Stimulated activated CD4-positive, alpha-beta T cell treated with anti-CD3 and anti-CD28 coated beads, Interleukin-2, amount 100 ng/mL, for 4 hours (primary cell): ENCODE measurements around the gene HECTD4.

Source experiments
- DNase-seq: peaks from one replicate; pipeline ENCODE4 v3.0.0-alpha.2; 2020; ENCODE audit warnings: low read depth

Gene HECTD4

GRCh38 chr12:112207397-112207924 lies 174.8 kb downstream of the HECTD4 start:
- no peak for DNase-seq

GRCh38 chr12:112206944-112207343 lies 175.3 kb downstream of the HECTD4 start:
- DNase-seq: no peak

- no peak for DNase-seq
Observed at GRCh38 chr12:112199136-112199535, 183.1 kb downstream of the HECTD4 start.

GRCh38 chr12:112198120-112198733 lies 184.0 kb downstream of the HECTD4 start:
- DNase-seq: peak; percentile 20

- DNase-seq: no peak
Observed at GRCh38 chr12:112196196-112196875, 185.9 kb downstream of the HECTD4 start.

GRCh38 chr12:112194601-112195247 lies 187.5 kb downstream of the HECTD4 start:
- DNase-seq: no peak

GRCh38 chr12:112192475-112192874 lies 189.8 kb downstream of the HECTD4 start:
- DNase-seq: no peak

GRCh38 chr12:112191840-112192321 lies 190.3 kb downstream of the HECTD4 start:
- DNase-seq: no peak

DNA sequence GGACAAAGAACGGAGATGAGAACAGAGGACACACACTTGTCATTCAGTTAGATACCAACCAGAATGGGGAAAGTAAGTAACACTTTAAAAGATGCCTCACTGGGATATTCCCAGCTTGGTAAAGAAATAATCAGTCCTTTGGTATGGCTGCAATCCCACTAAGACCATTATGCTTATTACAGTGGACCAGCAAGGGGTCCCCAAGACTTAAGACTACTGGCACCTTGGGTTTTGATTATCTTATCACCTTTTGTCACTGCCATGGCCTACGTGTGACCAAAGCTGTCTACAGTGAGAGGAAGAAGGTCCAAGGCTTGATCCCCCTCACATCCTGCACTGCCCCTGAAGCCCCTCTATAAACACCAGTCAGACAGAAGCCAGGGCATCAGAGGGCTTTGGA lies 191.0 kb downstream of the HECTD4 start:
- DNase-seq: no peak

DNA sequence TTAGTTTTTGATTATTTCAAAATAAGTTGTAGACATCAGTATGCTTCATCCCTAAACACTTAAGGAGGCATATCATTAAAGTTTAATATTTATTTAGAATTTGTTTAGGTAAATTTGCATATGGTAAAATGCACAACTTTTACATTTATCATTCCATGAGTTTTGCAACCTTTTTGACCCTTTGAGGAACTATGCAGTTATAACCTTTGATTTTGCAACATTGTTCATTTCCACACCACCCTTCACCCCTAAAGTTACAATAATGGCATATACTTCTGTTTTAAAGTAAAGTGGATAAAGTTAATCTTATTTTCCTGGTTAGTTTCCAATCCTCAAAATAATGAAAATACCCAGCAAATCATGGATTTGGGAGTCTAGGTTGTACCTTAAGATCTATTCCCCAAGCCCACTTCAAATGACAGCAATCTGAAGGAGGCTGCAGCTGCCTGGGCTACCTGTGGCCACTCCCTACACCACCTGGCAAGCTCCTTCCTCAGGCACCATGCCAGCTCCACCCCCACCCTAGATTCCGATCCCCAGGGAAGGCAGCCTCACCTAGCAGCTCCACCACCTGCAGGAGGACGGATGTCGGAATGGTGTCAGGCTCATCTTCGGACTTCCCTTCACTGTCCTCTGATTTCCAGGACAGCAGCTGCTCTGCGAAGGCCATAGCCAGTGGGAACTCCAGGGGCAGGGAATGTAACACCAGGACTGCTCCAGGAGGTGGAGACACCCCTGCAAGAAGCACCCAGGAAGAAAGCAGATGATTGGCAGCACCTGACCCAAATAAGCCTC lies 191.8 kb downstream of the HECTD4 start:
- no peak for DNase-seq

GRCh38 chr12:112188130-112188830 lies 194.0 kb downstream of the HECTD4 start:
- DNase-seq: no peak

DNA sequence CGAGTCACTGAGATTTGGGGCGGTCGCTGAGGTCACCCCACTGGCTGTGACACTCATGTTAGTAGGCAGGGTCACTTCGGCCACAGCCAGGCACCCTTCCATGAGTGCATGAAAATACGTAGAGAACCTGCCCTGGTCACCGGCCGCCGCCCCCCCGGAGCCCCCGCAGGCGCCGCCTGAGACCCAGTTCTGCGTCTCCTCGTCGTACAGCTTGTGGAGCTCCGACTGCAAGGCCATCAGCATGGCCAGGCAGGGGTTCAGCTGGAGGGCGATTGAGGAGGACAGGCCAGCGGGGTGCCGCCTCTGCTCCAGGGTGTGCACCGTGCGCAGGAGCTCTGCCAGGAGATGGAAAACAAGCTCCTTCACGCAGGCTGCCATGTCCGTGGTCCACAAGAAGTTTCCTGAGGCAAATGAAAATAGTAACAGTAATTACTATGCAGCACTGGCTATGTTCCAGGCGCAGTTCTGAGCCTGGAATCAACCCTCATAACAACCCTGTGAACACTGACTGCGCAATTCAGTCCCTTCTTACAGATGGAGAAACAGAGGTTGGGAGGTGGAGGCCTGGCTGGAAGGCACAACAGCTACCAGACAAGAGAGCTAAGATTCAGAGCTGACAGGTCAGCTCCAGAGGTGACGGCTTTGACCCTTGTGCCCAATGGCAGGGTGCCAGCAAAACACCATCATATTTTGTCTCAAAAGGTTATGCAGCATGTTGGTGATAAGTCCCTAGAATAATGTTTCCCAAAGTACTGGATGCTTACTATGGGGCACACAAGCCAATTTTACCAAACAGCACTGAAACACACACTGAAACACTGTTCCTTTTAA lies 196.9 kb downstream of the HECTD4 start:
- no peak for DNase-seq

DNA sequence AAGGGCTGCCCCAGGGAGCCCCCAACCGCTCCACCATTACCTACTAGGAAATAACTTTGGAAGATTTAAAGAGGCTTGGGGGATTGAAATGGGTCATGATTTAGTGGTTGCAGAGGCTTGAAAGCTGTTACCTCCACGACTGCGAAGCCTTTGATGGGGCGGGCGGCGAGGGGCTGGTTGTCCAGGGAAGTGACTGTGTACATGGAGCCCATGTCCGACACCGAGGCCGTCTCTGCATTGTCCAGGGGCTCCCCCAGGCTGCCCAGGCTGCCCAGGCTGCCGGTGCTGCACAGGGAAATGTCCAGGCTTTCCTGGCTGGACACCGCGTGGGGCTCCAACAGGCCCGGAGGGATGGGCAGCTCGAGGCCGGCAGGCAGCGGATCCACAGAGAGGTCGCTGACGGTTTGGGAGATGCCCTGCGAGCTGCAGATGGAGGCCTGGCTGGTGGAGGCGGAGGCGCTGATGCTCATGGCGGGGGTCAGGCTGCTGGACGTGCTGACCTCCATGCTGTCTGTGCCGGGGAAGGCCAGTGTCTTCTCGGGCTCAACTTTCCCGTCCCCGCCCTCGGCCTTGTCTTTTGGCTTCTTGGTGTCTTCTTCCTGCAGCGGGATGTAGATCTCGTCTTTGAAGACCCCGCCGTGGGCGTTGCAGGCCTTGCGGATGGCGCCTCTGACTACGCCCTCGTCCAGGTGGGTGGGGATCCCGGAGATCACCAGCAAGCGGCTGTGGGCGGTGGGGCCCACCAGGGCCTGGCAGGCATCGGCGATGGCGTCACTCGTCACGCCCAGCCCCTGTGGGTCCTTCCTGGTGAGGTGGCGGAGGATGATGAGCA lies 198.0 kb downstream of the HECTD4 start:
- no peak for DNase-seq

GRCh38 chr12:112183141-112184021 lies 198.8 kb downstream of the HECTD4 start:
- no peak for DNase-seq

- DNase-seq: no peak
Observed at GRCh38 chr12:112182499-112182898, 199.7 kb downstream of the HECTD4 start.

DNA sequence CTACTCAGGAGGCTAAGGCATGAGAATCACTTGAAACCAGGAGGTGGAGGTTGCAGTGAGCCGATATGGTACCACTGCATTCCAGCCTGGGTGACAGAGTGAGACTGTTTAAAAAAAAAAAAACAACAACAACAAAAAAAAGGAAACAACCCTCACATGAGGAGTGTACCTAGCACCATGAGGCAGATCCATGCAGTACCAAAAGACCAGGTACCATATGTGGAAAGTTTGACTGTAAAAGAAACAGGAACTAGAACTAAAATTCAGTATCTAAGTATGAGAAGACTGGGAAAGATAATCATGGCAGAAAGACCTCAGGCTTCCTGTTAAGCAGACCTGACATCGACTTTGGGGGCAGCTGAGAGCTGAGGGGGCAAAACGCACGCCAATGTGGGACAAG lies 201.8 kb downstream of the HECTD4 start:
- DNase-seq: no peak

GRCh38 chr12:112179916-112180315 lies 202.3 kb downstream of the HECTD4 start:
- no peak for DNase-seq

GRCh38 chr12:112179341-112179740 lies 202.9 kb downstream of the HECTD4 start:
- no peak for DNase-seq

DNA sequence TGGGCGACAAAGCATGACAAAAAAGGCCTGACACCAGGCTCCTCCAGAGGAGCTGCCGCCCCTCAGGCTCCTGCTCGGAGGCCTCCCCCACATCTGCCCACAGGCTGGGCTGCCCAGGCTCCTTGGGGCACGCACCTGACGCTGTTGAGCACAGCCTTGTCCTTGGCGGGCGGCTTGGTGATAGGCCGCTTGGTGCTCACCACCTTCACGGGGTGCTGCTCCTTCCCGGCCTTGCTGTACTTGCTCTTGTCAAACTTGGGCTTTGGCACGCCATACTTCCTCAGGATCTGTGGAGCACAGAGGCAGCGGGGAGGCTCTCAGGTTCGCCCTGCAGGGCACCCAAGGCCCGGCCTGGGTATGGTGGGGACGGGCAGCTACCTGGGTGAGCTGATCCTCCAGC lies 203.4 kb downstream of the HECTD4 start:
- no peak for DNase-seq
